Measurements from ENCODE around the gene PLK1. TPM values are rescaled to one million over a fixed set of nuclear protein-coding genes. Genes with fewer than 3 reads are reported as not detected.

The PLK1 gene
- total and polyA plus RNA-seq, 4 donors: 1.9 to 3.6 (median 3.2) TPM

DNA sequence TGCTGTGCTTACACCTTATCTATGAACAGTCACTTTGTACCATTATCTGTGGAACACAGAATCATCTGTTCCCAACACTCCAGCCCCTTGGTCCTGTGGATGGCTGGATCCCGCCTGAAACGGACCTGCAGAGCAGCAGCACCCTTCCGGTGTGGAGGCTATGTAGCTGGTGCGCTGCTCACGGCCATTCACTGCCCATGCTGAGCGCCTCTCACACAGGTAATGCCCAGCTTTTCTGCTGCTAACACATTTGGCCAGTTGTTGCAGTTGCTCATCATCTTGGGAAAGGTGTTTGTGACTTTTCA, 11.4 kb upstream of the PLK1 start:
- no peak for ATAC-seq (ENCODE audit: insufficient read depth, low FRiP score)
- H3K36me3 ChIP-seq (ENCODE audit: control insufficient read depth in 4 of 4, insufficient read depth in 4 of 4, low read length in 4 of 4): peaks cover 51 to 76% (median 55%) of the 10 kb centered on the region in 4 donors
- H3K27me3 ChIP-seq (ENCODE audit: control insufficient read depth in 3 of 3, insufficient read depth in 3 of 3, low read length in 2 of 3): no peaks in the 10 kb centered on the region
- TF ChIP-seq, protein P1, sequence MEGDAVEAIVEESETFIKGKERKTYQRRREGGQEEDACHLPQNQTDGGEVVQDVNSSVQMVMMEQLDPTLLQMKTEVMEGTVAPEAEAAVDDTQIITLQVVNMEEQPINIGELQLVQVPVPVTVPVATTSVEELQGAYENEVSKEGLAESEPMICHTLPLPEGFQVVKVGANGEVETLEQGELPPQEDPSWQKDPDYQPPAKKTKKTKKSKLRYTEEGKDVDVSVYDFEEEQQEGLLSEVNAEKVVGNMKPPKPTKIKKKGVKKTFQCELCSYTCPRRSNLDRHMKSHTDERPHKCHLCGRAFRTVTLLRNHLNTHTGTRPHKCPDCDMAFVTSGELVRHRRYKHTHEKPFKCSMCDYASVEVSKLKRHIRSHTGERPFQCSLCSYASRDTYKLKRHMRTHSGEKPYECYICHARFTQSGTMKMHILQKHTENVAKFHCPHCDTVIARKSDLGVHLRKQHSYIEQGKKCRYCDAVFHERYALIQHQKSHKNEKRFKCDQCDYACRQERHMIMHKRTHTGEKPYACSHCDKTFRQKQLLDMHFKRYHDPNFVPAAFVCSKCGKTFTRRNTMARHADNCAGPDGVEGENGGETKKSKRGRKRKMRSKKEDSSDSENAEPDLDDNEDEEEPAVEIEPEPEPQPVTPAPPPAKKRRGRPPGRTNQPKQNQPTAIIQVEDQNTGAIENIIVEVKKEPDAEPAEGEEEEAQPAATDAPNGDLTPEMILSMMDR (IDR thresholded peaks at IDR 0.05; ENCODE audit: control extremely low read depth, extremely low read depth): no peak
- WGBS, 2 donors: 96 to 97% methylated on average over 6 of the region's 6 CpGs
- no peak overlapping the region for H3K27ac ChIP-seq (ENCODE audit: low read depth in 1 of 2, low read length in 1 of 2)
- DNase-seq: no peak
- no peaks in the 10 kb centered on the region for H3K9me3 ChIP-seq (ENCODE audit: control insufficient read depth in 4 of 4, insufficient read depth in 3 of 4, low read length in 3 of 4)
- H3K4me3 ChIP-seq: no peak overlapping the region
- H3K9ac ChIP-seq (ENCODE audit: insufficient read depth in 1 of 2, low read length in 2 of 2): no peak overlapping the region
- H3K4me1 ChIP-seq (ENCODE audit: control insufficient read depth in 5 of 5, insufficient read depth in 5 of 5, low read length in 5 of 5): peaks cover 0 to 13% (median 0%) of the 10 kb centered on the region in 5 donors

DNA sequence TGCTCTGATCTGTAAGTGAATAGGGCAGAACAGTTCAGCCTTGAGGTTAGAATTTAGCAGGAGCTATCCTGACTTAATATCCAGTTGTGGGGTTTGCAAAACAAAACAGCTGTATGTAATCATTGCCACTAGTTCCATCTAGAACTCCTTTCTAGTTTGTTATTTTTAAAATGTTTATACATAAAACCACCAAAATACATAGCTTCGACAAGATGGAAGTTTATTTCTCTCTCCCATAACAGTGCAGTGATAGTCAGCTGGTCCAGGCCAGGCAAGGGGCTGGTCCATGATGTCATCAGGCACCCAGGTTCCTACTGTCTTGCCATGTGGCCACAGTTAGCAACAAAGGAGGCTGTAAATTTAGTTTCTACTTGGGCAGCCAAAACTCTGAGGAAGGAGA, 10.5 kb upstream of the PLK1 start:
- Histone ChIP-seq H3K4me3 (no peak overlapping the region), H3K36me3 (ENCODE audit: control insufficient read depth in 4 of 4, insufficient read depth in 4 of 4, low read length in 4 of 4) (peaks cover 43 to 73% (median 53%) of the 10 kb centered on the region in 4 donors), H3K27ac (ENCODE audit: low read depth in 1 of 2, low read length in 1 of 2) (no peak overlapping the region), H3K27me3 (ENCODE audit: control insufficient read depth in 3 of 3, insufficient read depth in 3 of 3, low read length in 2 of 3) (no peaks in the 10 kb centered on the region), H3K9me3 (ENCODE audit: control insufficient read depth in 4 of 4, insufficient read depth in 3 of 4, low read length in 3 of 4) (no peaks in the 10 kb centered on the region), H3K4me1 (ENCODE audit: control insufficient read depth in 5 of 5, insufficient read depth in 5 of 5, low read length in 5 of 5) (peaks cover 0 to 14% (median 0%) of the 10 kb centered on the region in 5 donors), H3K9ac (ENCODE audit: insufficient read depth in 1 of 2, low read length in 2 of 2) (no peak overlapping the region)
- DNase-seq (peak; percentile 55 to 84 (median 73)), ATAC-seq (ENCODE audit: insufficient read depth, low FRiP score) (no peak)
- TF ChIP-seq, protein P1 (IDR thresholded peaks at IDR 0.05; ENCODE audit: control extremely low read depth, extremely low read depth): no peak
- WGBS, 2 donors: 67 to 79% methylated on average over 1 of the region's 1 CpG

DNA sequence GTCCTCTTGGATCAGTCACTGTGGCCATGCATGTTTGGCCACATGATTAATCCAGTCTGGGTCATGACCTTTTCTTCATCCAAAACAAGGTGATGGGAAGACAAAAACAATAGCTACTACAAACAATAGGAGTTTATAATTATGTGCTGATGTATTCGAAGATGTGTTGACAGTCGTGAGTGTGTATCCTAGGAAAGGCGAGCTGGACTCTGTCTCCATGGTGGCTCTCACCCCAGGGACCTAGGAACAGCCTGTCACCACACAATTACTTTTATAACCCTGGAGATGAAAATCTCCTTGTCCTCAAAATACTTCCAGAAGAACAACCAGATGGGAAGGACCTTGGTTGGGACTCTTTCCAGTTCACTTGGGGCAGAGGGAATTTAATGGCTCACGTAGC, 9.8 kb upstream of the PLK1 start:
- H3K36me3 ChIP-seq (ENCODE audit: control insufficient read depth in 4 of 4, insufficient read depth in 4 of 4, low read length in 4 of 4): peaks cover 38 to 73% (median 51%) of the 10 kb centered on the region in 4 donors
- DNase-seq (no peak), ATAC-seq (ENCODE audit: insufficient read depth, low FRiP score) (no peak)
- TF ChIP-seq, protein P1 (IDR thresholded peaks at IDR 0.05; ENCODE audit: control extremely low read depth, extremely low read depth): no peak
- 78 to 86% methylated on average over 4 of the region's 4 CpGs for WGBS, 2 donors
- peaks cover 0 to 21% (median 0%) of the 10 kb centered on the region in 5 donors for H3K4me1 ChIP-seq (ENCODE audit: control insufficient read depth in 5 of 5, insufficient read depth in 5 of 5, low read length in 5 of 5)
- H3K27ac ChIP-seq (ENCODE audit: low read depth in 1 of 2, low read length in 1 of 2): no peak overlapping the region
- H3K9me3 ChIP-seq (ENCODE audit: control insufficient read depth in 4 of 4, insufficient read depth in 3 of 4, low read length in 3 of 4): no peaks in the 10 kb centered on the region
- H3K9ac ChIP-seq (ENCODE audit: insufficient read depth in 1 of 2, low read length in 2 of 2): no peak overlapping the region
- H3K27me3 ChIP-seq (ENCODE audit: control insufficient read depth in 3 of 3, insufficient read depth in 3 of 3, low read length in 2 of 3): no peaks in the 10 kb centered on the region
- H3K4me3 ChIP-seq: no peak overlapping the region

DNA sequence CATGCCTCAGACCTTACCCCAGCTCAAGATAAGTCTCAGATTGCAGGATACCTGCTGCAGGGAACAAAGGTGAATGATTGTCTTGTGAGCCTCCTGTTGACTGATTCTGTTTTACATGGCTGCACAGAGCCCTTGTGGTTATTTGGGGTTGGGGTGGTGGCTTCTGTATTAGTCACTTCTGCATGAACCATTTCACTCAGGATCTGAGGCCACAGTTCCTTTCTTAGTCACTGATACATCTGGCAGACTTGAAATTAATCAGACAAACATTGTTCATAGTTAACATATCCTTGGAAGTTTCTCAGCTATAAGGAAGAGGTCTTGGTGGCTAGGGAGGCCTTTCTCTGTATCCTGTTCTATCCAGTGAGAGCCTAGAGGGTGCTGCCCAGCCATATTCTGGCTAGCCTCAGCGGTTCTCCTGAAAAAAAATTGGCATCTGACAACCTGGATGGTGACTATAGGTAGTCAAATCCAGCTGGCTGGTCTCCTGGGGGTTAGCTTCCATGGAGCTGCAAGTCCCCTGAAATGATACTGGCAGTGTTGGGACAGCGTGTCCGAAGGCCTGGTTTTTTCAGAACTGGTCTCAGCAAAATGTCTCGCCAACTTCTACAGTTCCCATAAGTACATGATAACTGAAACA, 8.4 kb upstream of the PLK1 start:
- TF ChIP-seq, protein P1 (IDR thresholded peaks at IDR 0.05; ENCODE audit: control extremely low read depth, extremely low read depth): no peak
- ATAC-seq (ENCODE audit: insufficient read depth, low FRiP score): no peak
- H3K36me3 ChIP-seq (ENCODE audit: control insufficient read depth in 4 of 4, insufficient read depth in 4 of 4, low read length in 4 of 4): peaks cover 28 to 73% (median 49%) of the 10 kb centered on the region in 4 donors

More for the DNA sequence above, 8.4 kb upstream of the PLK1 start:
- H3K4me1 ChIP-seq (ENCODE audit: control insufficient read depth in 5 of 5, insufficient read depth in 5 of 5, low read length in 5 of 5): peaks cover 0 to 26% (median 3%) of the 10 kb centered on the region in 5 donors
- H3K4me3 ChIP-seq: no peak overlapping the region
- H3K27me3 ChIP-seq (ENCODE audit: control insufficient read depth in 3 of 3, insufficient read depth in 3 of 3, low read length in 2 of 3): no peaks in the 10 kb centered on the region
- no peaks in the 10 kb centered on the region for H3K9me3 ChIP-seq (ENCODE audit: control insufficient read depth in 4 of 4, insufficient read depth in 3 of 4, low read length in 3 of 4)
- H3K9ac ChIP-seq (ENCODE audit: insufficient read depth in 1 of 2, low read length in 2 of 2): no peak overlapping the region
- no peak for DNase-seq
- H3K27ac ChIP-seq (ENCODE audit: low read depth in 1 of 2, low read length in 1 of 2): no peak overlapping the region
- 94 to 98% methylated on average over 4 of the region's 4 CpGs for WGBS, 2 donors
